ENCODE measurements around the gene TOB1.

The TOB1 gene

GRCh38 chr17:50843150-50843905, 22.8 kb downstream of the TOB1 start:
- H3K9ac ChIP-seq (ENCODE audit: low read depth, low read length) = no peak overlapping the region
- H3K4me1 ChIP-seq (ENCODE audit: control insufficient read depth, insufficient read depth, low read length) = no peaks in the 10 kb centered on the region
- no peaks in the 10 kb centered on the region for H3K27me3 ChIP-seq (ENCODE audit: control insufficient read depth, insufficient read depth, low read length)
- H3K27ac ChIP-seq (ENCODE audit: low read depth, low read length) = no peak overlapping the region
- no peaks in the 10 kb centered on the region for H3K36me3 ChIP-seq (ENCODE audit: control insufficient read depth, insufficient read depth, low read length)
- no peak overlapping the region for H3K4me3 ChIP-seq (ENCODE audit: low read depth, low read length)
- no peaks in the 10 kb centered on the region for H3K9me3 ChIP-seq (ENCODE audit: control insufficient read depth, insufficient read depth, low read length)

- H3K9me3 ChIP-seq (ENCODE audit: control insufficient read depth, insufficient read depth, low read length) = no peaks in the 10 kb centered on the region
- H3K9ac ChIP-seq (ENCODE audit: low read depth, low read length) = no peak overlapping the region
- H3K27ac ChIP-seq (ENCODE audit: low read depth, low read length) = no peak overlapping the region
- H3K4me3 ChIP-seq (ENCODE audit: low read depth, low read length) = no peak overlapping the region
- no peaks in the 10 kb centered on the region for H3K27me3 ChIP-seq (ENCODE audit: control insufficient read depth, insufficient read depth, low read length)
- H3K4me1 ChIP-seq (ENCODE audit: control insufficient read depth, insufficient read depth, low read length) = no peaks in the 10 kb centered on the region
- no peaks in the 10 kb centered on the region for H3K36me3 ChIP-seq (ENCODE audit: control insufficient read depth, insufficient read depth, low read length)
Observed at GRCh38 chr17:50842506-50843149, 23.5 kb downstream of the TOB1 start.

GRCh38 chr17:50841949-50842354, 24.2 kb downstream of the TOB1 start:
- no peak overlapping the region for H3K27ac ChIP-seq (ENCODE audit: low read depth, low read length)
- H3K9me3 ChIP-seq (ENCODE audit: control insufficient read depth, insufficient read depth, low read length) = no peaks in the 10 kb centered on the region
- H3K9ac ChIP-seq (ENCODE audit: low read depth, low read length) = no peak overlapping the region
- no peaks in the 10 kb centered on the region for H3K36me3 ChIP-seq (ENCODE audit: control insufficient read depth, insufficient read depth, low read length)
- no peaks in the 10 kb centered on the region for H3K27me3 ChIP-seq (ENCODE audit: control insufficient read depth, insufficient read depth, low read length)
- no peaks in the 10 kb centered on the region for H3K4me1 ChIP-seq (ENCODE audit: control insufficient read depth, insufficient read depth, low read length)
- no peak overlapping the region for H3K4me3 ChIP-seq (ENCODE audit: low read depth, low read length)

GRCh38 chr17:50841277-50841948, 24.7 kb downstream of the TOB1 start:
- no peaks in the 10 kb centered on the region for H3K36me3 ChIP-seq (ENCODE audit: control insufficient read depth, insufficient read depth, low read length)
- no peaks in the 10 kb centered on the region for H3K9me3 ChIP-seq (ENCODE audit: control insufficient read depth, insufficient read depth, low read length)
- no peak overlapping the region for H3K9ac ChIP-seq (ENCODE audit: low read depth, low read length)
- H3K4me1 ChIP-seq (ENCODE audit: control insufficient read depth, insufficient read depth, low read length) = no peaks in the 10 kb centered on the region
- H3K4me3 ChIP-seq (ENCODE audit: low read depth, low read length) = no peak overlapping the region
- no peaks in the 10 kb centered on the region for H3K27me3 ChIP-seq (ENCODE audit: control insufficient read depth, insufficient read depth, low read length)
- H3K27ac ChIP-seq (ENCODE audit: low read depth, low read length) = no peak overlapping the region

- Histone ChIP-seq H3K4me3 (ENCODE audit: low read depth, low read length) (no peak overlapping the region), H3K9ac (ENCODE audit: low read depth, low read length) (no peak overlapping the region), H3K4me1 (ENCODE audit: control insufficient read depth, insufficient read depth, low read length) (peaks cover 5% of the 10 kb centered on the region; the same call in 1 of the 2 replicates), H3K36me3 (ENCODE audit: control insufficient read depth, insufficient read depth, low read length) (no peaks in the 10 kb centered on the region), H3K9me3 (ENCODE audit: control insufficient read depth, insufficient read depth, low read length) (no peaks in the 10 kb centered on the region), H3K27me3 (ENCODE audit: control insufficient read depth, insufficient read depth, low read length) (no peaks in the 10 kb centered on the region), H3K27ac (ENCODE audit: low read depth, low read length) (no peak overlapping the region)
Observed at GRCh38 chr17:50840311-50840851, 25.8 kb downstream of the TOB1 start.

- Histone ChIP-seq H3K4me1 (ENCODE audit: control insufficient read depth, insufficient read depth, low read length) (peaks cover 11% of the 10 kb centered on the region), H3K27me3 (ENCODE audit: control insufficient read depth, insufficient read depth, low read length) (no peaks in the 10 kb centered on the region), H3K9me3 (ENCODE audit: control insufficient read depth, insufficient read depth, low read length) (no peaks in the 10 kb centered on the region), H3K36me3 (ENCODE audit: control insufficient read depth, insufficient read depth, low read length) (no peaks in the 10 kb centered on the region), H3K4me3 (ENCODE audit: low read depth, low read length) (no peak overlapping the region), H3K9ac (ENCODE audit: low read depth, low read length) (no peak overlapping the region), H3K27ac (ENCODE audit: low read depth, low read length) (no peak overlapping the region)
Observed at GRCh38 chr17:50839591-50840310, 26.4 kb downstream of the TOB1 start.

- H3K4me1 ChIP-seq (ENCODE audit: control insufficient read depth, insufficient read depth, low read length) = peaks cover 16% of the 10 kb centered on the region
- no peaks in the 10 kb centered on the region for H3K36me3 ChIP-seq (ENCODE audit: control insufficient read depth, insufficient read depth, low read length)
- no peaks in the 10 kb centered on the region for H3K9me3 ChIP-seq (ENCODE audit: control insufficient read depth, insufficient read depth, low read length)
- H3K27me3 ChIP-seq (ENCODE audit: control insufficient read depth, insufficient read depth, low read length) = no peaks in the 10 kb centered on the region; the same call in 1 of the 2 replicates
- H3K4me3 ChIP-seq (ENCODE audit: low read depth, low read length) = no peak overlapping the region
- H3K27ac ChIP-seq (ENCODE audit: low read depth, low read length) = peak overlapping the region; percentile 18
- H3K9ac ChIP-seq (ENCODE audit: low read depth, low read length) = no peak overlapping the region
Observed at GRCh38 chr17:50837980-50838954, 27.9 kb downstream of the TOB1 start.

- Histone ChIP-seq H3K27me3 (ENCODE audit: control insufficient read depth, insufficient read depth, low read length) (no peaks in the 10 kb centered on the region; the same call in 1 of the 2 replicates), H3K9ac (ENCODE audit: low read depth, low read length) (no peak overlapping the region), H3K4me3 (ENCODE audit: low read depth, low read length) (no peak overlapping the region), H3K27ac (ENCODE audit: low read depth, low read length) (peak overlapping the region; percentile 18), H3K4me1 (ENCODE audit: control insufficient read depth, insufficient read depth, low read length) (peaks cover 16% of the 10 kb centered on the region), H3K36me3 (ENCODE audit: control insufficient read depth, insufficient read depth, low read length) (no peaks in the 10 kb centered on the region), H3K9me3 (ENCODE audit: control insufficient read depth, insufficient read depth, low read length) (no peaks in the 10 kb centered on the region)
Observed at GRCh38 chr17:50837286-50837979, 28.7 kb downstream of the TOB1 start.

- H3K9ac ChIP-seq (ENCODE audit: low read depth, low read length) = no peak overlapping the region
- H3K9me3 ChIP-seq (ENCODE audit: control insufficient read depth, insufficient read depth, low read length) = no peaks in the 10 kb centered on the region
- no peaks in the 10 kb centered on the region; the same call in 1 of the 2 replicates for H3K27me3 ChIP-seq (ENCODE audit: control insufficient read depth, insufficient read depth, low read length)
- H3K36me3 ChIP-seq (ENCODE audit: control insufficient read depth, insufficient read depth, low read length) = no peaks in the 10 kb centered on the region
- H3K27ac ChIP-seq (ENCODE audit: low read depth, low read length) = no peak overlapping the region
- H3K4me1 ChIP-seq (ENCODE audit: control insufficient read depth, insufficient read depth, low read length) = peaks cover 16% of the 10 kb centered on the region
- no peak overlapping the region for H3K4me3 ChIP-seq (ENCODE audit: low read depth, low read length)
Observed at GRCh38 chr17:50836826-50837225, 29.3 kb downstream of the TOB1 start.

Data from HUES48 (cell line).